Fibroblast of the aortic adventitia (primary cell): ENCODE data around the gene KRT83. TPM values are rescaled to one million over a fixed set of nuclear protein-coding genes. Genes with fewer than 3 reads are reported as not detected.

Experiments
- DNase-seq: peaks from one replicate; pipeline ENCODE4 v3.0.0-alpha.2; 2010; ENCODE audit warnings: low read depth
- H3K4me3 ChIP-seq: 2 replicates; pipeline ENCODE4 v1.5.1; 2011; ENCODE audit warnings: low read depth, mild to moderate bottlenecking, control low read depth, low read length, moderate library complexity
- CTCF ChIP-seq: IDR thresholded peaks from 2 replicates; pipeline ENCODE4 v1.5.1; 2011; ENCODE audit warnings: mild to moderate bottlenecking, low read length, control low read depth, inconsistent platforms; ENCODE audit not compliant: insufficient read depth
- total RNA-seq: library from RNA; depleted of rRNA; stranded (reverse); fragments of >200 nt; gene quantifications from 2 replicates; pipeline ENCODE4 v1.2.3, GENCODE V29; 2012; ENCODE audit warnings: low replicate concordance

Gene KRT83
- total RNA-seq, 1 donor: not detected

GRCh38 chr12:52313926-52314325 is 7.3 kb downstream of the KRT83 start:
- no peak overlapping the region for H3K4me3 ChIP-seq
- no peak for TF ChIP-seq CTCF
- DNase-seq: no peak

DNA sequence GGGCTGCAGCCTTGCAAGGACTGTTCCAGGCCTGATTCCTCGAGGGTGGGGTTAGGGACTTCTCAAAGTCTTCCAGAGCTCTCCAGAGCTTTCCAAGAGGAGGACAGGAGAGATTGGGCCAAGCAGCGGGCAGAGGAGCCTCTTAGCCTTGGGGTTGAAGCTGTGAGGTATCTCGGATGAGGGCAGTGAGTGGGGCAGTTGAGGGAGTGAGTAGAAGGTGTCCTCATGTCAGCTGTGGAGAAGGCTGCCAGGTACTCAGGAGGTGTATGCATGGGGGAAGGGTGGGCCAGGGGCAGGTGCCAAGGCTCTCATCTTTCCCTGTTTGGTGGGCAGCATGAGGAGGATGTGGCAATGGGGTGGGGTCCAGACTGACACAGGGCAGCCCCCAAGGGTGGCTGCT is 7.7 kb downstream of the KRT83 start:
- no peak for TF ChIP-seq CTCF
- no peak overlapping the region for H3K4me3 ChIP-seq
- DNase-seq: no peak

DNA sequence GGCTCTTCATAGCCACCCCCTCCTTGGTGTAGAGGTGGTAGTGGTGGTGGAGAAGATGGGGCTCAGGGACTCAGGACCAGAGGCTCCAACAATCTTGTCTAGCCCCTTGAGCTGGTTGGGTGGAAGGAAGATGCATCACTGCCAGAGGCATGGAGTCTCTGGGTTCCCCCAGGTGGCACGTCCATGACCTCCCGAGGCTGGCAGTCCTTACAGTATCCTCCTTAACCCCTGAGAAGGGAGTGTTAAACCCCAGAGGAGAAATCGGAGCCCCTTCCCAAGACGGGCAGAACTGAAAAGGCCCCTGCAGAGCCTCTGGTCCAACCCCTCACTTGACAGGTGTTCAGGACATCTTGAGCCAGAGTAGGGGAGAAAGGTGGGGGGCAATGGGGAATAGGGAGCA is 9.1 kb downstream of the KRT83 start:
- DNase-seq: no peak
- no peak for TF ChIP-seq CTCF
- no peak overlapping the region for H3K4me3 ChIP-seq

DNA sequence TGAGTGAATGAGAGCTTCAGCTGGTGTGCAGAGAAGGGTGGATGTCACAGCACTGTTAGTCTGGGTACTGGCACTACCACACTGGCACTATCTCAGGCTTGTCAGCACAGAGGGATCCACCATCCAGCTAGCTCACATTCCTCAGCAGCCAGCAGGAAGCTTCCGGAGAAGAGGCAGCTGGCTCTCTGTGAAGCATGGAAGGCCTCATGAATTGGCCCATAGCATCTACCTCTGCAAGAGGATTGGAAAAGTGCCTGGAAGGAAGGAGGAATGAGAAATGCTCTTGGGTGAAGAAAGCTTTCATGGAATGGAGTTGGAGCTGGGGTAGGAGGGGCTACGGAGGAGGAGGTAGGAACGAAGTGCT is 9.9 kb downstream of the KRT83 start:
- H3K4me3 ChIP-seq: no peak overlapping the region
- peak; percentile 52 for DNase-seq
- TF ChIP-seq CTCF: no peak

DNA sequence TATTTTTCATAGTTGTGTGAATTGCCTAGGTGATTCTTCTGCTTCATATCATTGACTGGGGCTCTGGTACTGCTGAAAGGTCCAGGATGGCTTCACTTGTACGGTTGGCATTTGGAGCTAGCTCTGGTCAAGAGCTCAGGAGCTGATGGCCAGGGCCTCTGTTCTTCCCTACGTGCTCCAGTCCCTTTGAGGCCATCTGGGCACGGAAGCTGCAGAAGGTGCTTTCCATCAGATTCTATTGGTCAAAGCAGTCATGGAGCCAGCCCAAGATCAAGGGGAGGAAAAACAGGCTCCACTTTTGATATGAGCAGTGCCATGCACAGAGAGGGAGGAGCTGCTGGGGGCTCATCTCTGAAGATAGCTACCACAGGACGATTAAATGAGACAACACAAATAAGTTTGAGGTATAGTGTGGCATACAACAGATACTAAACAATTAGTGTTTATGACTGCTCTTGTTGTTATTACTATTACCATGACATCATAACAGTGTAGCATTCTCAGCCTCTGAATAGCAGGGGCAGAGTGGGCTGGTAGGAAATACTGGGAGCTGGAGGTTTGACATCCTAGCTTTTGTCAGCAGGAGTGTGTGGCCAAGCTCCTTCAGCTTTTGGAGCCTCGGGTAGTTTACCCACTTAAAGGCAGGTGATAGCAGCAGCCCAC is 10.4 kb downstream of the KRT83 start:
- TF ChIP-seq CTCF: no peak
- no peak for DNase-seq
- no peak overlapping the region for H3K4me3 ChIP-seq

GRCh38 chr12:52308806-52309425 is 12.3 kb downstream of the KRT83 start:
- no peak for TF ChIP-seq CTCF
- H3K4me3 ChIP-seq: peak overlapping the region; percentile 64
- no peak for DNase-seq
